Neural cell (in vitro differentiated cells): Measurements from ENCODE around the gene LLGL2. TPM values are rescaled to one million over a fixed set of nuclear protein-coding genes. Genes with fewer than 3 reads are reported as not detected.

Experiments
- H2AFZ ChIP-seq: fragments of 200-600, 300-800 bp; sonication (generic), shearing (Covaris generic); 2 replicates; pipeline ENCODE4 v1.6.0; 2014; ENCODE audit warnings: low read depth, mild to moderate bottlenecking, antibody characterized with exemption, low read length, moderate library complexity
- H3F3A ChIP-seq: fragments of 200-600 bp; shearing (Covaris generic); 2 replicates; pipeline ENCODE4 v1.6.1; 2016; ENCODE audit warnings: mild to moderate bottlenecking, moderate library complexity, mixed read lengths, antibody characterized with exemption, low read length; ENCODE audit not compliant: insufficient read depth, poor library complexity, severe bottlenecking
- H3K27ac ChIP-seq: fragments of 200-600, 300-800 bp; sonication (generic), shearing (Covaris generic); 2 replicates; pipeline ENCODE4 v1.5.1; 2014; ENCODE audit warnings: mild to moderate bottlenecking, low read length, moderate library complexity
- H3K27me3 ChIP-seq: fragments of 300-800, 200-600 bp; sonication (generic), shearing (Covaris generic); 2 replicates; pipeline ENCODE4 v1.6.0; 2014; ENCODE audit warnings: mild to moderate bottlenecking, low read depth, low read length, moderate library complexity; ENCODE audit not compliant: insufficient read depth
- H3K36me3 ChIP-seq: fragments of 300-800, 200-600 bp; sonication (generic), shearing (Covaris generic); 2 replicates; pipeline ENCODE4 v1.5.1; 2014; ENCODE audit warnings: mild to moderate bottlenecking, antibody characterized with exemption, low read length, moderate library complexity; ENCODE audit not compliant: insufficient read depth
- H3K4me2 ChIP-seq: fragments of 300-800, 200-600 bp; sonication (generic), shearing (Covaris generic); 2 replicates; pipeline ENCODE4 v1.6.0; 2014; ENCODE audit warnings: mild to moderate bottlenecking, low read length
- H3K4me3 ChIP-seq: fragments of 300-800, 200-600 bp; sonication (generic), shearing (Covaris generic); 2 replicates; pipeline ENCODE4 v1.5.1; 2014; ENCODE audit warnings: mild to moderate bottlenecking, low read length, moderate library complexity
- H3K79me2 ChIP-seq: fragments of 200-600 bp; shearing (Covaris generic); replicated peaks from 2 replicates; pipeline ENCODE4 v1.6.0; 2014; ENCODE audit warnings: mild to moderate bottlenecking, low read length, moderate library complexity; ENCODE audit not compliant: insufficient read depth
- H3K9ac ChIP-seq: fragments of 300-800, 200-600 bp; sonication (generic), shearing (Covaris generic); 2 replicates; pipeline ENCODE4 v1.6.1; 2016; ENCODE audit warnings: mild to moderate bottlenecking, low read length, mixed read lengths
- H3K9me2 ChIP-seq: fragments of 200-600 bp; shearing (Covaris generic); 2 replicates; pipeline ENCODE4 v1.6.1; 2016; ENCODE audit warnings: mild to moderate bottlenecking, low read length, mixed read lengths; ENCODE audit not compliant: insufficient read depth
- H3K9me3 ChIP-seq: fragments of 200-600, 300-800 bp; sonication (generic), shearing (Covaris generic); 2 replicates; pipeline ENCODE4 v1.6.1; 2016; ENCODE audit warnings: mild to moderate bottlenecking, mixed run types, low read length, moderate library complexity, mixed read lengths
- H4K20me1 ChIP-seq: fragments of 200-600 bp; shearing (Covaris generic); 2 replicates; pipeline ENCODE4 v1.6.1; 2016; ENCODE audit warnings: mild to moderate bottlenecking, mixed run types; ENCODE audit not compliant: insufficient read depth
- CTCF ChIP-seq: fragments of 450-650 bp; IDR thresholded peaks from 2 replicates; pipeline ENCODE4 v1.5.1; 2014; ENCODE audit warnings: antibody characterized with exemption, mild to moderate bottlenecking, moderate library complexity; ENCODE audit not compliant: poor library complexity, severe bottlenecking
- EP300 ChIP-seq: fragments of 450-650 bp; conservative IDR thresholded peaks from 2 replicates; pipeline ENCODE4 v1.6.1; 2014; ENCODE audit warnings: antibody characterized with exemption, mild to moderate bottlenecking, moderate library complexity; ENCODE audit not compliant: poor library complexity, severe bottlenecking
- EZH2 ChIP-seq: fragments of 200-600, 300-800 bp; shearing (Covaris generic), sonication (generic); IDR thresholded peaks from 2 replicates; pipeline ENCODE4 v1.6.1; 2014; ENCODE audit warnings: antibody characterized with exemption, low read length, borderline replicate concordance, mild to moderate bottlenecking; ENCODE audit not compliant: insufficient read depth, poor library complexity, severe bottlenecking
- MXI1 ChIP-seq: fragments of 450-650 bp; conservative IDR thresholded peaks from 2 replicates; pipeline ENCODE4 v1.6.1; 2014; ENCODE audit warnings: antibody characterized with exemption, mild to moderate bottlenecking; ENCODE audit not compliant: poor library complexity, severe bottlenecking
- POLR2AphosphoS5 ChIP-seq: IDR thresholded peaks from 2 replicates; pipeline ENCODE4 v1.6.1; 2012
- RAD21 ChIP-seq: fragments of 450-650 bp; conservative IDR thresholded peaks from 2 replicates; pipeline ENCODE4 v1.6.1; 2014; ENCODE audit warnings: antibody characterized with exemption, mild to moderate bottlenecking, moderate library complexity
- REST ChIP-seq: IDR thresholded peaks from 2 replicates; pipeline ENCODE4 v1.6.1; 2012; ENCODE audit warnings: borderline replicate concordance
- SMC3 ChIP-seq: fragments of 450-650 bp; conservative IDR thresholded peaks from 2 replicates; pipeline ENCODE4 v1.6.1; 2014; ENCODE audit warnings: antibody characterized with exemption, mild to moderate bottlenecking, moderate library complexity; ENCODE audit not compliant: poor library complexity
- TAF1 ChIP-seq: IDR thresholded peaks from 2 replicates; pipeline ENCODE4 v1.6.1; 2012; ENCODE audit warnings: low read depth
- polyA plus RNA-seq: library from polyadenylated mRNA; depleted of rRNA; stranded (reverse); fragments of >200 nt; gene quantifications from 2 replicates; pipeline ENCODE4 v1.2.3, GENCODE V29; 2014

The LLGL2 gene
- polyA plus RNA-seq, 1 donor from 2014 or later, result 0.95 TPM

GRCh38 chr17:75485688-75486087, 39.8 kb upstream of the LLGL2 start:
- no peak overlapping the region for H3K9ac ChIP-seq
- H2AFZ ChIP-seq, result no peak overlapping the region
- no peaks in the 10 kb centered on the region for H3K27me3 ChIP-seq
- no peak for TF ChIP-seq SMC3
- no peak for TF ChIP-seq REST
- no peak for TF ChIP-seq TAF1
- TF ChIP-seq POLR2AphosphoS5, result no peak
- no peak for TF ChIP-seq EZH2
- no peak for TF ChIP-seq EP300
- no peak for TF ChIP-seq RAD21
- TF ChIP-seq MXI1, result no peak
- no peak for TF ChIP-seq CTCF
- no peaks in the 10 kb centered on the region for H3K9me3 ChIP-seq
- no peaks in the 10 kb centered on the region for H4K20me1 ChIP-seq
- no peak overlapping the region for H3K27ac ChIP-seq
- H3K36me3 ChIP-seq, result no peaks in the 10 kb centered on the region
- H3K4me3 ChIP-seq, result no peak overlapping the region
- no peaks in the 10 kb centered on the region for H3K9me2 ChIP-seq
- no peak overlapping the region for H3K4me2 ChIP-seq
- H3F3A ChIP-seq, result no peaks in the 10 kb centered on the region
- no peaks in the 10 kb centered on the region for H3K79me2 ChIP-seq

- no peaks in the 10 kb centered on the region for H3K36me3 ChIP-seq
- no peak overlapping the region for H3K4me2 ChIP-seq
- no peak overlapping the region for H2AFZ ChIP-seq
- H3K9ac ChIP-seq, result no peak overlapping the region
- no peak for TF ChIP-seq MXI1
- TF ChIP-seq POLR2AphosphoS5, result no peak
- no peak for TF ChIP-seq EP300
- no peak for TF ChIP-seq REST
- no peak for TF ChIP-seq EZH2
- H3K9me3 ChIP-seq, result no peaks in the 10 kb centered on the region
- no peak overlapping the region for H3K27ac ChIP-seq
- no peaks in the 10 kb centered on the region for H3K9me2 ChIP-seq
- H3K27me3 ChIP-seq, result no peaks in the 10 kb centered on the region
- H3K4me3 ChIP-seq, result no peak overlapping the region
- H3F3A ChIP-seq, result no peaks in the 10 kb centered on the region
- H3K79me2 ChIP-seq, result no peaks in the 10 kb centered on the region
- H4K20me1 ChIP-seq, result no peaks in the 10 kb centered on the region
Observed at GRCh38 chr17:75486151-75486550, 39.3 kb upstream of the LLGL2 start.
